Stimulated activated naive CD8-positive, alpha-beta T cell treated with anti-CD3 and anti-CD28 coated beads, Interleukin-15, Interleukin-2, amounts not matched to agents 100 U/mL and 50 U/mL, for 24 hours (primary cell): ENCODE data around the gene UVSSA.

ENCODE experiments used
- ATAC-seq: fragments of 150-1000 bp; cut with Tn5 transposase; one replicate; pipeline ENCODE4 v1.10.0; 2021
- DNase-seq: peaks from one replicate; pipeline ENCODE4 v3.0.0; 2021

The UVSSA gene

DNA sequence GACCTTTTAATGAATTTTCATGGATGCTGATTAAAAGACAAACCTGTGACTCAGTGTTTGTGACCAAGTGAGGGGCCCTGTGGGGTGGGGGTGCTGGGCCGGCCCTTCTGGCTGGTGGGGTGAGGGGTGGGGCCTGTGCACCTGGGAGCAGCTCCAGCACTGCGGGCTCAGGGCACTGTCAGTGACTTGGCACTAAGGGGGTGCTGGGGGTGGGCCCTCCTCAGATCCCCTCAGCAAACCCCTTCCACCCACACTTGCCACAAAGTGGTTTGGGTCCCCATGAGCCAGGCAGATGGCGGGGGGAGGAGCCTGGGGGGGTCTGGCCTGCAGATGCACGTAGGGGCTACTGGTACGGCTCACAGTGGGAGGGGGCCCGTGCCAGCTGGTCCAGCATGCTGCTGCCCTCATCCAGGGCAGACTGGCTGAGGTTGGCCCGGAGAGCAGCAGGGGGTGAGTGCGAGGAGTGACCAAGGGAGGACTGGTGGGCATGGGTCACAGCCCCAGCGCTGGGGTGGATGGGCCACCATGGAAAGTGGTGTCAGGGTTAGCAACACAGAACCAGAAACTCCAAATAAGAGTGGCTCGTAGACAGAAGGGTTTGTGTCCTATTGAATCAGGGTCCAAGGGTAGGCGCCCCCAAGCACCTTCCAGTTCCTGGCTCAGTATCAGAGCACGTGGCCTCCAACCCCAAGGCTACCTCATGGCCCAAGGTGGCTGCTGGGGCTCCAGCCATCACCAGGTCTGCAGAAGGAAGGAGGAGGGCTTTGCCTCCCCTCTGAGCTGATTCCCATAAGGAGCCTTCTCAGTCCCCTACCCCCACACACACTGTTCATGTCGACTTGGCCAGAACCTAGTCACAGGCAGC, 49.2 kb downstream of the UVSSA start:
- DNase-seq (no peak), ATAC-seq (peak; percentile 19)

DNA sequence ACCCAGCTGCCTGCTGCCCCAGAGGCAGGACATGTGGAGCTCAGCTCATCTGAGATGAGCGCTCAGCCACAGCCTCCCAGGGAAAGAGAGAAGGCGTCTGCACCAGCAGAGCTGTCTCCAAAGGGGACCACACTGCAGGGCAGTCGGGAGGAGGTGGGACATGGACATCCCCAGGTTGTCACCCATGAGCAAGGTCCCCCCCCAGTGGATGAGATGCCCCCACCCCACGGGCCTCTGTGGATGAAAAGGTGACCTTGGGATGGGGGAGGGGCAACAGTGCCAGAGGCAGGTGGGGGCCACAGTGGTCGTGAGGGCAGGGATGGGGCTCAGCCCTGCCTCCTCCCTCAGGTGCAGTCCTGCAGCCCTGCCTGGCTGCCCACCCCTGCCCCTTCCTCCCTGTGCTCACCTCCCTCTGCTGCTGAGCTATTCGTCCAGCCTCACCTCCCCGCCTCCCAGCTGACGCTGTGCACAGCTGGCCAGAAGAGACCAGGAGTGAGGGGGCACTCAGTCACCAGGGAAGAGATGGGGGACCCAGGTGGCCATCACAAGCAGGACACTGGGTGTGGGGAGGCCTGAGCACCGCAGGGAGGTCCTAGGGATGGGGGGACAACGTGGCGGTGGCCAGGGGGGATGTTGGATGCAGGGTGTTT, 49.9 kb downstream of the UVSSA start:
- ATAC-seq = no peak
- DNase-seq = no peak

DNA sequence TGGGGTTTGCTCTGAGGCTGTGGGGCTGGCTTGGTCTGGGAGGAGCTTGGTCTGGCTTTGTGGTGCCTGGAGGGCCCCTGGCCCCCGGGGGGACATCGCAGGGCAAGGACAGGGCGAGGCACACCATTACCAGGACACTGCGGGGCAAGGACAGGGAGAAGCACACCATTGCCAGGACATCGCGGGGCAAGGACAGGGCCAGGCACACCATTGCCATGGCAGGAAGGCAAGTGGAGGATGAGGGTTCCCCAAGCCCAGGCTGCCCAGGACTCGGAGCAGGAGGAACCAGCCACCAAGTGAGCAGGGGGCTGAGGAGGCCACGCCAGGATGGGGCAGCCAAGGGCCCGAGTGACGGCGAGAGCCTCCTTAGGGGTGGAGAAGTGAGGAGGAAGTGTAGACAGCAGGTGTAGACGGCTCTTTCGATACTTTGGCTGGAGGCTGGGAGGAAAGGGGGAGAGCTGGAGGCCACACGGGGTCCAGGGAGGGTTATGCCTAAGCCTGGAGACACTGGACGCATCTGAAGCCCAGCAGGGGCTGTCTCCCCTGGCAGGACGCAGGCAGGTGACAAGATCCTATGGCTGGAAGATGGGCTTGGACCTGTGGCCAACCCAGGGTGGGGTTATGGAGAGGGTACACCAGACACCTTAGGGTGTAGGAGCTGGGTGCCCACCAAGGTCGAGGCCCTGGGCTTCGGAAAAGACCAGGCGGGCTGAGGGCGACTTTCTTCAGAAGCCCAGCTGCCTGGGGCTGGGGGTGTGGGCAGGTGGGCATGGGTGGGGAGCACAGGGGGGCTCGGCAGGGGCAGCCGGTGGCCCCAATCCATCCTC, 51.9 kb downstream of the UVSSA start:
- no peak for DNase-seq
- no peak for ATAC-seq

DNA sequence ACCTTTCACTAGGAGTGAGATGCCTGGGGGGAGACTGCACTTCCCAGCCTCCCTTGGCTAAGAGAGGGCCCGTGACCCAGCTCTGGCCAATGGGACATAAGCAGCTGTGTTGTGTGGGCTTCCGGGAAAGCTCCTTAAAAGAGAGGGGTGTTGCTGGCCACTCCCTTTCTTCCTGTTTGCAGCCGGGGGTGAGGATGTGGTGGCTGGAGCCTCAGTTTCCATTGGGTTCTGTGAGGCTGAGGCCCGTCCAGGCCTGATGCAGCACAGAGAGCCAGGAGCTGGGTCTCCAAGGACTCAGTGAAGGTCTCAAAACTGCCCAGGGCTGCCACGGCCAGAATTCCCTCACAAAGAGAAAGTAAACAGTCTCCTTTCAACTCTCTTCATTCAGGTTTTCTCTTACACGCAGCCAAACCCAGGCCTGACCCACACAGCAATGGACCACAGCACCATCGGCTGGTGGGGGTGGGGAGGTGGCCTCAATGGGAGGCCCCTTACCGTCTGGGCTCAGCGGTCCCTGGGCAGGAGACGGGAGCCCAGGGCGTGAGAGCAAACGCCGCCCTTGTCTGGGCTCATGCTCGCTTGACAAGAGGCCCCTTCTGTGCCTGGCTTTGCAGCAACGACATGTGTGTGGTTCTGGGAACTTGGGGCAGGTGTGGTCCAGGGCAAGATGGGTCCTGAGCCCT, 52.6 kb downstream of the UVSSA start:
- no peak for DNase-seq
- ATAC-seq = no peak

DNA sequence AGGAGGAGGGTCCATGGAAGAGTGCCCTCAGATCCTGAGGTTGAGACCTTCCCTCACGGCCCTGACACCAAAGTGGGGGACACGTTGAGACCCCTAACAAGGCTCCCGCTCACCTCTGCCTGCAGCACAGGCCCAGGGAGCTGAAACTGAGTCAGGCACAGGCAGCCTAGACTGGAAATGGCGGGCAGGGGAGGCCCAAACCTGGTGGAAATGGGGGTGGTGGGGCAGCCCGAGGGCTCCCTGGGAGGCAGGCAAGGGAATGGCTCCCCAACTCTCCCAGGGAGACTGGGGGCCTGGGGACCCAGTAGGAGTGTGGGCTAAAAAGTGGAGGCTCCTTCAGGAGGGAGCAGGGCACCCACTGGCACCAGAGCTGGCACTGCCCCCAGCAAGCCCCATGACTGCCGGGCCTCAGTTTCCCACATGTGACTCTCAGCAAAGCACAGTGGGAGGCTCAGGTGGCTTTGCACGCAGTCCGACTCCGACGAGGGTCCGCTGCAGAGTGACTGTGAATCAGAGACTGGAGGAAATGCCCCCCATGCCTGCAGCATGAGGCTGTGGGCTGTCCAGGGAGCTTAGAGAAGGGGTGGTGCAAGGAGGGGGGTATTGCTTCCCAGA, 53.3 kb downstream of the UVSSA start:
- ATAC-seq (no peak), DNase-seq (no peak)

DNA sequence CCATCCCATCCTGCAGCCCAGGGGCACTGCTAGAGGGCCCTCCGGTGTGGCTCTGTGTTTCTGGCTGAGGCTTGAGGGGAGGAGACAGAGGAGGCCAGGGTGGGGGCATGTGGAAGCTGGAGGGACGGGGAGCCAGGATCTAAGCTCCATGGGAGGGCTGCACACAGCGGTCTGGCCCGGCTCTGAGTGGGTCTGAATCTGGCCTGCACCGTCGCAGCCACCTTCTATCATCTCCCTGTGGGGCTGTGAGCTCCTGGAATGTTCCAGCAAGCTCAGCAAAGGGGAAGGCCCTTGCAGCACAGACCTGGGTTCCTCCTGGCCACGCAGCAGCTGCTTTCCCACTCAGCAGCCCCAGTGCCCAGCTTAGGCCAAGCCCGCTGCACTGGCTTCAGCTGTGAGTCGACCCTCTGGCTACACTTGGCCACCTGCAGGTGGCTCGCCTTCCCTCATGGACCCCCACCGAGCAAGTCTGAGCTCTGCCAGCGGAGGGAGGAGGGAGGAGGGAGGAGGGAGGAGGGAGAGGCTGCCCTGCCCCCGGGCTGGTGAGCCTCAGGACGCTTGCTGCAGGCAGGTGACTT, 53.9 kb downstream of the UVSSA start:
- no peak for DNase-seq
- ATAC-seq = no peak

DNA sequence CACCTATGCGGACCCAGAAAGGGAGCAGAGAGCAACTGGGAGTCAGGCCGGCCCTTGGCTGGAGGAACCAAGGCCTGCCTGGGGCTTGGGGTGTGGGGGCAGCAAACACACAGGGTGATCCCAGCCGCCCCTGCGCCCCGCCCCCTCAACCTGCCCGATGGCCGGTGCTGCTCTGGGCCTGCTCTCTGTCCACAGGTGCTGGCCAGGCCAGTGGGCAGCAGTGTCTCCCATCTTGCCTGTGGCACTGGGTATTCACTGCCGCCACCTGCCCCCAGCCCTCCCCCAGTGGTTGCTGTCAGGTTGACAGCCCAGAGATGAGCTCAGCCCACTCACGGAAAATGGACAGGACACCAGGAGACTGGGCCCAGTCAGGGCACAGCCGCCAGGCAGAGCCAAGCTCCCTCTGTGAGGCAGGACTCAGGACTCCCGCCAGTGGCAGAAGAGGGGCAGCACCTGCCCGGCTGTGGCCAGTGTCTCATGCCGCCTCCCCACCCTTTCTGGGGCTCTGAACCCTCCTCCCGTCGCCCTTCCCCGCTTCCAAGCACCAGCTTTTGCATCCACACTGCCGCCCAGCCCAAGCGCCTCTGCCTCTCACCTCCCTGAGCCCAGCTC, 54.5 kb downstream of the UVSSA start:
- ATAC-seq = no peak
- DNase-seq = no peak

DNA sequence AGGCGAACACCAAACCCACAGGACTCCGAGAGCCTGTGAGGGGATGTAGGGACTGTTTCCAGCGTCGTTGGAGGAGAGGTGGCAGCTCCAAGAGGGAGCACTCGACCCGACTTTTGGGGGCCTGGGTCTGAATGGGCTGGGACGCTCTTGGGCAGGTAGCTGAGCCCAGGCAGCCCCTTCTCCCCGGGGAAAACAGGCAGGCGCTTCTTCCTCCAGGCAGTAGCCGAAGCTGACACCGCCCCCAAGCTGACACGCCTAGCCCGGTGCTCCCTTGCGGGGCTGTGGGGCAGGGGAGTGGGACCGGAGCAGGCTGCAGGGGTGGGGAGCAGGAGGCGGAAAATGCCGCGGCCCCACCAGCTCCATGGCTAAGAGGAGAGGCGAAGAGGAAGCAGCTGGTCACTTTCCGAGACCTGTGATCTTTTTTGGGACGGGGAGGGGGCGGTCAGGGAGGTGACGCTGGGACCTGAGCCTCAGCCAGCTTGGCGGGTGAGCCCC, 55.1 kb downstream of the UVSSA start:
- no peak for ATAC-seq
- DNase-seq = no peak

DNA sequence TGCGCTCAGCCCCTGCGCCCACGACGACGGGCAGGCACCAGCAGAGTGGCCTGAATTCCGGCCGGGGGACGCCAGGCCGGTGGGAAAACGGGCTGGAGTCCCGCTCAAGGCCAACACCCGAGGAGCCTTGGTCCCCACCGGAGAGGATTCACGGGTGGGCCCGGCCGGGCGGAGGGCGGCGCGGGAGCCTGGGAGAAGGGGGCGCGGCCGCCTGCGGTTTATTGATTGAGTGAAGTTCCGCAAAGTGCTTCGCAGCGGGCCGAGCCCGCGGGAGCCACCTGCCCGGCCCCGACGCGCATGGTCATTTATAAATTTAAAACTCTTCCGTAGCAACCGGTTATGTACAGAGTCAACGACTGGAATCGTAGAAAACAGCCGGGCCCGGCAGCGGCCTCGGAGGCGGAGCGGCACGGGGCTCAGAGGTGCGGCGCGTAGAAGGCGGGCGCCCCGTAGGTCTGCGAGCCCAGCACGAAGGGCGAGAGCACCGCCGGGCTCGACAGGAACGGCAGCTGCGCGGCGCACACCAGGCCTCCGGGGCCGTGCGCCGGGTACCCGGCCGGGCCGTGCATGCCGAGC, 55.6 kb downstream of the UVSSA start:
- DNase-seq (no peak), ATAC-seq (no peak)

DNA sequence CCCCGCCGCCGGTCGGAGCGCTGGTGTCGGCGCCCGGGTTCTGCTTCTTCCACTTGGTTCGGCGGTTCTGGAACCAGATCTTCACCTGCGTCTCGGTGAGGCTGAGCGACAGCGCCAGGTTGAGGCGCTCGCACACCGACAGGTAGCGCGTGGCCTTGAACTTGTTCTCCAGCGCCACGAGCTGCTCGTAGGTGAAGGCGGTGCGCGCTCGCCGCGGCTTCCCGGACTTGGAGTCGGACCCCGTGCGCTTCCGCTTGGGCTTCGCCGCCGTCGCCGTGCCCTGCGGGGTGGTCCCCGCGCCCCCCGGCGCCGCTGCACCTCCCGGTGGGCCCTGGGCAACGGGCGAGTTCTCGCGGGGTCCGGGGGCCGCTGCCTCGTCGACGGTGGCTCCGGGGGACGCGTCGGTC, 56.2 kb downstream of the UVSSA start:
- no peak for ATAC-seq
- no peak for DNase-seq

DNA sequence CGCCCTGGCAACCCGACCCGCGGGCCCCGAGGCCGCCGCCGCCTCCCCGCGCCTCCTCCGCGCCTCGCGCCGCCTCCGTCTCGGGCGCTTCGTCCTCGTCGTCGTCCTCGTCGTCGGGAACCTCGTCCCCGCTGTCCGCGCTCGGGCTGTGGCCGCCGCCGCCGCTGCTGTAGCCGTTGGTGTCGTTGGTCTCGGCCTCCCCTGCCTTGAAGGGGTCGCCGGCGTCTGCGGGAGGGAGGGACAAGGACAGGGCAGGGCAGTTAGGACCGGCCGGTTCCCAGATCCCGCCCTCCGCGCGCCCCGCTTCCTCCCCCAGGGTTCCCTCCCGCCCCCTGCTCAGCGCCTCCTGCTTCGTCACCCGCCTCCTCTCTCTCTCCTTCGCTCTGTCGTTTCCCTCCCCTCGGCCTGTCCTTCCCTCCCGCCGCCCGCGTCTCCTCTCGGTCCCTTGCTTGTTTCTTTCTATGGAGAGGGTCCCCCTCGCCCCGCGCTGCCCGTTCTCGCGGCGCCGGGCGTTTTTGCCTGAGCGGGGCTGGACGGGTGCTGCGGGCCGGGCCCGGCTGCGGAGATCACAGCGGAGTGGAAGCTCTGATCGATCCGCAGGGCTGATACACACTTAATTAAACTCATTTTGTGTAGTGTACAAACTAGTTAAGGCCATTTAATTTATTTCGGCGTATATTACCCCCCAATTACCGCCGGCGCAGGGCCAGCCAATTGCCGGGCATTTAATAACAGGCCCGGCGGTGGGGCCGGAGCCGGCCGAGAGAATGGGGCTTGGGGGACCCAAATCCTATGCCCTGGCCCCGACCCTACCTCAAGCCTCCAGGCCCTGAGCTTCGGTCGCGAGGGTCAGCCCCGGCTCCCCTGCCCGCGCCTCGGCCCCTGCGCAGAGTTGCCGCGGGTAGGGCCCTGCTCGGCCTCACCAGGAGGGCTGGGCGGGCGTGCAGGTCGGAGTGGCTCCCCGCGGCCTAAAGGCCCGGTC, 56.9 kb downstream of the UVSSA start:
- DNase-seq = no peak
- ATAC-seq = peak; percentile 29

DNA sequence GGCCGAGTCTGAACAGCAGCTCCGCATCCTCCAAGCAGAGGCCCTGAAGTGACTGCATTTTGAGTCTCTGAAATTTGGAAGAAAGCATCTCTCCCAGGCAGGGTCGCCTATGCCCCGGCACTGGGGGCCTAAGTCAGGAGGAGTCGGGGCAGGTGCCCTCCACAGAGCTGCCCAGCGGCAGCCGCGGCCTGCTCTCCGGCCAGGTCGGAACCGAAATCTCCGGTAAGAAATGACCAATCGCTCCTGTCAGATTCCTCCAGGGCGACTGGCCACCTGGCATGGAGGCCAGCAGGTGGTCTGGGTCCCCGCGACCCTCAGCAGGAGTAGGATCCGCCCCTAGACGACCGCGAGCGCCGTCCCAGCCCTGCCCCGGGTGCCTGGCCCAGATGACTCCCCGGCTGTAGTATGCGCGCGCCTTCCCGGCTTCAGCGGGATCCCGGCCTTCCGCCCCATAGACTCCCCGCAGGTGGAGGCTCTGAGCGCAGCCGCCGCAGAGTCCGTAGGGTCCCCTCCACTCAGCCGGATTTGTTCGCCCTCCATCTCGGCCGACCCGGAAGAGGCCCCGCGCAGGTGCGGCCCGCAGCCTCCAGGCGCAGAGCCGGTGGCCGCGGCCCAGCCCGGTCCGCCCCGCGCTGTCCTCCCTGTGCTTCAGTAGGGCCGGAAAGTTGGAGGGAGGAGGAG, 57.7 kb downstream of the UVSSA start:
- ATAC-seq (no peak), DNase-seq (no peak)

DNA sequence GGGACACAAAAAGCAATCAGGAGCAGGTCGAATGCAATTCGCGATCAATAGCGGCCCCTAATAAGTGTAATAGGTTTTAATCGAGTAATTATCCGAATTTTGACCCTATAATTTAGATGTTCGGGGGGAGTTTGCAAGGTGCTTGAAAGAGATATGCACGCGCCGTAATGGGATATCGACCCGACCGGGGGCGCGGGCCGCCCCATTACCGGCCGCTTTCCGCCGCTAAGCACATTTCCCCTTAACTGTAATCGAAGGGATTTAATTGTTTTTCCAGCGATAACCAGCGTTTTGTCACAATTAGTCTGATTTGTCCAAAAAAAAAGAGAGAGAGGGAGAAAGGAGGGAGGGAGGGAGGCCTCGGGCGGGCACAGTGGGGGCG, 58.2 kb downstream of the UVSSA start:
- ATAC-seq = no peak

DNA sequence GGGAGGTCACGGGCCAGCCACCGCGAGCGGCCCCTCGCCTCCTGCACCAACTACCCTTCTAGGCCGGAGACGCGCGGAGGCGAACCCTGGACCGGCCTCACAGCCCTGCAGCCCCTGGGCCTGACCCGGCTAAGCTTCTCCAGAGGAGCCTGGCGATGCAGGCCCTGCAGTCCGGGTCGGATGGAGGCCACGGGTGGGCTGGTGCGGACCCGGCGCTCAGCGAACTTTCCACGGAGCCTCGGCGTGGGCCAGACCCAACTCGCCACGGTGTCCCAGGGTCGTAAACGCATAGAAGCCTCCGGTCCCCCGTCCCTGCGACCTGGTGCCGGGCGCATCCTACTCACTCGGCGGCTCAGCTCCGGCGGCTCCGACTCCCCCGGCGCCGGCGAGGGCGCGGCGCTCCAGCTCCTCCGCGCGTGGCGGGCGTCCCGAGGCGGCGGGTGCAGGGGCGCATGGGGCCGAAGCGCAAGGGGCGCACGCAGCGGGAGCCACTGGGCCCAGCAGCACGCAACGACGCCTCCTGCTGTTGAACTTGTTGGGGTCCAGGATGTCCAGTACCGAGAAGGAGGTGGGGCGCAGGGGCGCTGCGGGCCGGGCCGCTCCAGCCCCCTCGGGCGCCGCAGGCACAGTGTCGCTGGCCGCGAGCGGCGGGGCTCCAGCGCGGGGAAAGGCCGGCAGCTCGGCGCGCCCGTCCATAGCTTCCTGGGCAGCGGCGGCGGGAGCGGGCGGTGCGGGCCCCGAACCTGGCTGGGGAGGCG, 58.8 kb downstream of the UVSSA start:
- DNase-seq = no peak
- no peak for ATAC-seq

More for the DNA sequence above, 58.2 kb downstream of the UVSSA start:
- no peak for DNase-seq

DNA sequence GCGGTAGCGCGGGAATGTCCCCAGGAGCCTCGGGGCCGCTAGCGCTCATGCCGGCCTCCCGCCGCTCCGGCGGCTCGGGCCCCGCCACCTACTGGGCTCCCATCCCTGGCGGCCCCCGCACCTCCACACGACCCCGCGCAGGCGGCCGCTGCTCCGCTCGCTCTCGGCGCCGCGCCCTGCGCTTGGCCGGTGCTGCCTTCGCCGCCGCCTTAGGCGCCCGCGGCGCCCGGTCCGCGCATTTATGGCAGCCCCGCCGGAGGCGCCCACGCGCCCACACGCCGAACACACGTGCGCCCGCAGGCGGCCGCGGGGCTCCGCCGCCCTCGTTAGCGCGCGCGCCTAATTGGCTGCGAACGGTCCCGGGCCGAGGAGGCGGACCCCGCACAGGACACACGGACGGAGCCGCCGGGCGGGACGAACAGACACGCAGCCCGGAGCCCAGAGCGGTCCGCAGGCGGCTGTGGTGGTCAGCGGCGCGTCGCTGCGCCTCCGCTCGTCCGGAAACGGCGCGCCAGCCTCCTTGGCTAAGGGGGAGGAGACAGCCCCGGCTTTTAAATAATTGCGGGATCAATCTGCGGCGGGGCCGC, 59.5 kb downstream of the UVSSA start, which contains the start of gene NKX1-1:
NKX1-1 (minus strand) TSS at position 49 of the 587 bp plus-strand sequence; CDS start at position 49, 0 bp downstream.
- ATAC-seq (no peak), DNase-seq (no peak)

DNA sequence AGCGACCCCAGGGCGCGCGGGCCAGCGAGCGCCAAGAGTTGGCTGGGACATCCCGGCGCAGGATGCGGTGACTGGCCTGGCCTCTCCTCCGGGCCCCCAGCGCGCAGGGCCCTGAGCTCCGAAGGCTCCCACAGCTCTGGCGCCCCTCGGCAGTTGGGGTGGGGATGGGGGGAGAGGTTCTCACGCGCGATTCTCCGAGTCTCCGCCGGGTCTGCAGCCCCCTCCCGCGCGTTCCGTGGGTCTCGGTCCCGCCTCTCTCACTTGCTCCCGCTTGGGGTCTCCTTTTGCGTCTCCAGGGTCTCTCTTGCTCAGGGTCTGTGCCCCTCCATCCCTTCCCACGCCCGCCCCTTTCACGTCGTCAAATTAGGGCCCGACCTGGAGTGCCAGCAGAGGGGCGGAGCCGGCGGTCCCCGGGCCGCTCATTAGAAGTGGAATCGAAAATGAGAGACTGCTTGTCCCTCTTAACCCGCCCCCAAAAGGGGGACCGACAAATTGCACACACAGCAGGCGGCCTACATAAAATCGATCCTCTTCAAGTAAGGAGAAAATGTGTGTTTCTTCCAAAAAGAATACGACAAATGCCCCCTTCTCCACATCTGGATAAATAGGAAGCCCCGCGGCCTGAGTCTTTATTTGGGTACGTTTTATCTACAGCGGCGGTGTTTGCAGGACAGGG, 60.1 kb downstream of the UVSSA start:
- no peak for ATAC-seq
- no peak for DNase-seq
